Stimulated activated CD4-positive, alpha-beta T cell treated with anti-CD3 and anti-CD28 coated beads, Interleukin-2, amount 100 ng/mL, for 24 hours (primary cell): ENCODE results near the gene RTP1.

Experiments used
- DNase-seq, 2 donors: peaks; one replicate each; pipeline ENCODE4 v3.0.0-alpha.2; 2020

Gene RTP1

GRCh38 chr3:187243933-187244524 is 46.7 kb downstream of the RTP1 start:
- DNase-seq = no peak

GRCh38 chr3:187247398-187247797 is 50.1 kb downstream of the RTP1 start:
- DNase-seq = no peak
